Memory B cell (primary cell): ENCODE data around the gene CREB1.

ENCODE experiments used
- ATAC-seq: fragments of 150-1000 bp; cut with Tn5 transposase; 2 replicates; pipeline ENCODE4 v1.10.0; 2021; ENCODE audit warnings: low read depth, mild to moderate bottlenecking, moderate library complexity
- DNase-seq, 2 donors: peaks; one replicate each; pipeline ENCODE4 v3.0.0; 2022; ENCODE audit warnings: low spot score in 2 of 2
- H3K27ac Mint-ChIP-seq: one replicate; pipeline ENCODE4 v1.8.0; 2022; ENCODE audit warnings: mild to moderate bottlenecking, moderate library complexity, mixed read lengths
- H3K27me3 Mint-ChIP-seq: one replicate; pipeline ENCODE4 v1.8.0; 2022; ENCODE audit warnings: mixed read lengths
- H3K36me3 Mint-ChIP-seq: one replicate; pipeline ENCODE4 v1.8.0; 2022; ENCODE audit warnings: mild to moderate bottlenecking, mixed read lengths
- H3K4me1 Mint-ChIP-seq: one replicate; pipeline ENCODE4 v1.8.0; 2022; ENCODE audit warnings: mixed read lengths
- H3K4me3 Mint-ChIP-seq: one replicate; pipeline ENCODE4 v1.8.0; 2022; ENCODE audit warnings: mild to moderate bottlenecking, moderate library complexity, mixed read lengths
- H3K9me3 Mint-ChIP-seq: one replicate; pipeline ENCODE4 v1.8.0; 2022; ENCODE audit warnings: mixed read lengths

The CREB1 gene

DNA sequence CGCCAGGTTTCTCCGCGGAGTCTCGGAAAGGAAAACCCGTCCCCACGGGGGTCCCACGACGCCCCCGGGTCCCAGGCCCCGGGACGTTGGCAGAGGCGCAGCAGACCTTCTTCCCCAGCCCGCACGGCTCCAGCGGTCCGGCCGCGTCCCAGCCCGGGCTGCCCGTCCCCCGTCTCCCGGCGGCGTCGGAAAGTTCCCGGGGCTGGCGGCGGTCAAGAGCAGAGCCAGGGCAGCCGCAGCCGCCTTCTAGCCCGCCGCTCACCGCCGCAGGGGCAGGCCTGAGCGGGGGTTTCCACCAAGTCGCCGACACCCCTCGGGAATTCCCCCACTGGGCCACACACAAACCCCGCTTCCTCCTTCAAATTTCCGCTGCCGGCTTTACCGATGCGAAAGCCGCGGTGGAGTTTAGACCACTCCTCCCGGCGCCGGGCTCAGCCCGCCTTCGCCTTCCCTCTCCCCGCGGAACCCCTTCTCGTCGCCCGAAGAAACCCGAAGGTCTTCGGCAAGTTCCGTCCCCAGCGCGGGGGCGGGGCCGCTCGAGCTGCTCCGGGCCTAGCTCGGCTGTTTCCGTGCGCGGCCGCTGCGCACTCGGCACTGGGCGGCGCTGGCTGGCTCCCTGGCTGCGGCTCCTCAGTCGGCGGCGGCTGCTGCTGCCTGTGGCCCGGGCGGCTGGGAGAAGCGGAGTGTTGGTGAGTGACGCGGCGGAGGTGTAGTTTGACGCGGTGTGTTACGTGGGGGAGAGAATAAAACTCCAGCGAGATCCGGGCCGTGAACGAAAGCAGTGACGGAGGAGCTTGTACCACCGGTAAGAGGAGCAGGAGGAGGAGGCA lies at the start of gene CREB1:
TSS of gene CREB1 (plus strand) at position 633 of the 830 bp plus-strand sequence. CDS start 25,674 bp downstream, outside the sequence.
- Mint-ChIP-seq H3K4me1 (peaks cover 35% of the 10 kb centered on the region), H3K4me3 (peak within 1 kb of the TSS; percentile 96), H3K27ac (peak within 1 kb of the TSS; percentile 99), H3K36me3 (peaks cover 5% of the 10 kb centered on the region), H3K27me3 (no peaks in the 10 kb centered on the region), H3K9me3 (no peaks in the 10 kb centered on the region)
- DNase-seq: peak; percentile 100
- ATAC-seq: peak; percentile 73

DNA sequence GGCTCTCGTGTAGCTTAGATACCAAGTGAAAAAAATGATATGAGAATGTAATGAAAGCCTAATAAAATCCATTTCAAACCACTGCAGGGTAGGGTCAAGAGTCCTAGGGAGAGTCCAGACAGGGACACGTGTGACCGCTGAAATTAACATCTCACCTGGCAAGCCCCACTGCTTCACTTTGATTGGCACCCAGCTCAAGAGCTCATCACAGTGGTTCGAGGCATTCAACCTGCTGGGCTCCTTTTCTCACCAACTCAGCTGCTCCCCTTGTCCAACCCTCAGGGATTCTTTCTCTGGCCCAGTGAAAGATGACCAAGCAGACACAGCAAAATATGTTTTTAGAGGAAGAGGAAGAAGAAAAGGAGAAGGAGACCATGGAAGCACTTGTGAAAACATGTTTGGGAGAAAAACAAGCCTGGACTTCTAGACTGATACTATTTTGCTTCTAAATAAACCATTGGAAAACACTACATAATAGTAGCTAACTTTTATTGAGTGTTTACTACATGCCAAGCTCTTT lies 49.2 kb upstream of the CREB1 start:
- DNase-seq (no peak), ATAC-seq (no peak)
- no peaks in the 10 kb centered on the region for H3K9me3 Mint-ChIP-seq
- no peaks in the 10 kb centered on the region for H3K36me3 Mint-ChIP-seq
- no peaks in the 10 kb centered on the region for H3K27me3 Mint-ChIP-seq
- H3K4me3 Mint-ChIP-seq: no peak overlapping the region
- H3K27ac Mint-ChIP-seq: no peak overlapping the region
- H3K4me1 Mint-ChIP-seq: peaks cover 5% of the 10 kb centered on the region

DNA sequence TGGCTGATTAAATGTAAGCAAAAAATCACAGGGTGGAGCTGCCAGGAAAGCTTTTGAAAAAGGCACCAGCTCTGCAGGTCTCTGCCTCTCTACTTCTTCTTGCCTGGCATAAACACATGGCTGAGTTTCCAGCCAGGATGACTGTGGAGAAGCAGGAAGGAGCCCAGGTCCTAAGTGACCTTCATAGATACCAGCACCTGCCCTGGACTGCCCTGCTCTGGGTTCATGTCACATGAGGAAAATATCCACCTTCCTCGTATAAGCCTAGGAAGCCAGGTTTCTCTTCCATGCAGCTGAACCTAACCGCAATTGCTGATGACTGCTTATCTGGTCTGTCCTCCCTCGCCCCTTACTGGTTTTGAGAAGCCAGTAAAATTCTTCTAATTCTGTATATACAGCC lies 47.8 kb upstream of the CREB1 start:
- DNase-seq (no peak), ATAC-seq (no peak)
- Mint-ChIP-seq H3K4me1 (peaks cover 8% of the 10 kb centered on the region), H3K27ac (no peak overlapping the region), H3K27me3 (no peaks in the 10 kb centered on the region), H3K4me3 (no peak overlapping the region), H3K36me3 (no peaks in the 10 kb centered on the region), H3K9me3 (no peaks in the 10 kb centered on the region)

DNA sequence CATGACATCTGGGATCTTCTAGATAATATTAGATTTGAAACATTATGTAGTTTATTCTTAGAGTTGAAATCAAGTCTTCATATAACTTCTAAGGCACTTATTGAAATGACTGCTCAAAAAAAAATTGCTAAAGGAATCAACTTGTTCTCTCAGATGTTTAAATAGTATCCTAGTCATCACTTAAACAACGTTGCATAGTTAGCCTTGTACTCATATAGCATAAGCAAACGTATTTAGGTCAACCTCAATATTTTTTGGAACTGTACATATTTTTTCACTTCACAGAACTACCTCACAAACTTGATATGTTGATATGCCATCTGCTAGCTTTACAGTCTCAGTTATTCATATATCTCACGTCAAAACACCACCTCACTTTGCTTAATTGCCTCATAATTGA lies 47.1 kb upstream of the CREB1 start:
- Mint-ChIP-seq H3K36me3 (no peaks in the 10 kb centered on the region), H3K27me3 (no peaks in the 10 kb centered on the region), H3K27ac (no peak overlapping the region), H3K4me1 (peaks cover 8% of the 10 kb centered on the region), H3K9me3 (no peaks in the 10 kb centered on the region), H3K4me3 (no peak overlapping the region)
- no peak for ATAC-seq
- no peak for DNase-seq

DNA sequence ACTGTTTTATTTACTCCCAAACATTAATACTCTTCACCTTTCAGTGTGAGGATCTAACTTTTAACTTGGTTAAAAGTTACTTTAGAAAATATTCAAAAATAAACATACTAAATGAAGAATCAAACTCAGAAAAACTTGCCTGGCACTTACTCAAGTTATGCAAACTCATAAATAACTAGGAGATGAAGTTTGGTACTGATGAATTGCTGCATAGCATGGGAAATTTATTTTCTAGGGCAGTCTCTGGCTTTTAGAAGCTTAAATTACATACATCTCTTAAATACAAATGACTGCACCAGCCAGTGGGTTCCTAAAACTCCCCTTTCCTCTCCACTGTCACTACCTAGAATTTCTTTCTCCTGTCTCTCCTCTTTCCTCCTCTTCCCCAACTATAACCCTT lies 46.7 kb upstream of the CREB1 start:
- Mint-ChIP-seq H3K4me3 (no peak overlapping the region), H3K9me3 (no peaks in the 10 kb centered on the region), H3K27me3 (no peaks in the 10 kb centered on the region), H3K36me3 (no peaks in the 10 kb centered on the region), H3K27ac (peak overlapping the region; percentile 17), H3K4me1 (peaks cover 8% of the 10 kb centered on the region)
- no peak for ATAC-seq
- DNase-seq: no peak

DNA sequence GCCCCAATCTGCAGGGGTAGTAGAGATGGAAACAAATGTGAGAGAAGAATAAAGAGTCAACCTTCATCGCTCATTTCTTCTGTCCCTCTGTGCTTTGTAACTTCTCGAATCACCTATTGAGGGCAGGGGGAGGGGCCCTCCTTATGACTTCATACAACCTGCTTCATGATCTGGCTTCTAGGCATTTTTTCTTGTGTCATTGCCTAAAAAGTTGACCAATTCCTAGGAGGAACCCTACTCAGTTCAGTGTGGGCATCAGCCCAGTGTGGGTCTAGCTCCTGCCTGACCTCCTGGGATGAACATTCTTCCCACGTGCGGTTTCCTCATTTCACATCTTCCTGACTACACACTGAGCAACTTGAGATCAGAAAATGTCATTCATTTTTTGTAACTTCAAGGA lies 46.3 kb upstream of the CREB1 start:
- Mint-ChIP-seq H3K27me3 (no peaks in the 10 kb centered on the region), H3K27ac (peak overlapping the region; percentile 17)
- ATAC-seq: no peak

DNA sequence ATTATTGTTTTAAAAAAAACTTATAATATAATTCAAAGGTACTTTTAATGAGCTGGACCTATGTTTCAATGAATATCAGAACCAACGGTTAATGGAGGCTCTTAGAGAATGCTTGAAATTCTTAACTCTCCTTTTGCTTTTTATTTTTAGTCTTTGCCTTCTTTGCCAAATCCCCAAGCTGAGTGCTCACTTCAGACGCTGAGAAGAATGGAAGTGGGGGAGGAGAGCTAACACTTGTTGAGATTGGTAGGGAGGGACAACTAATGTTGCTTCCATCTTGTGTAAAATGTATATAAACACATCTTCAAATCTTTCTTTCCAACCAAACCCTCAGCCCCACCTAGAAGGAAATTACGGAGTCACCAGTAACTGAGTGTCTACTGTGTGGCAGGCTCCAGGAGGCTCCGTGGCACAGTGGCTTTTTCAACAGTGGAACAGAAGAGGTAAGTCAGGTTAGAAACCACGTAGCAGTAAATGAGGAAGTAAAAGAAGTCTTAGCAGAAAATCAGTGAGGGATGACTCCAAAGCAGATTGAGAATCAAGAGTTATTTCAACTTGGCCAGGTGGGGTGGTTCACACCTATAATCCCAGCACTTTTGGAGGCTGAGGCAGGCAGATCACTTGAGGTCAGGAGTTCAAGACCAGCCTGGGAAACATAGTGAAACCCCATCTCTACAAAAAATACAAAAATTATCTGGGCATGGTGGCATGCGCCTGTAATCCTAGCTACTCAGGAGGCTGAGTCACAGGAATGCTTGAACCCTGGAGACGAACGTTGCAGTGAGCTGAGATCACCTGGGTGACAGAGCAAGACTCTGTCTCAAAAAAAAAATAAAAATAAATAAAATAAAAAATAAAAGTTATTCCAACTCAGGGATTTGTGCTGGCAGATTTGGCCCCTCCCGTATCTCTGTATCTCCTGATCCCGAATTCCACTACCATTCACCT lies 45.0 kb upstream of the CREB1 start:
- H3K4me1 Mint-ChIP-seq: peaks cover 8% of the 10 kb centered on the region
- no peaks in the 10 kb centered on the region for H3K27me3 Mint-ChIP-seq
- DNase-seq (peak in 1 of 2 donors; percentile 47), ATAC-seq (peak; percentile 96)
- no peaks in the 10 kb centered on the region for H3K9me3 Mint-ChIP-seq
- no peak overlapping the region for H3K27ac Mint-ChIP-seq
- H3K36me3 Mint-ChIP-seq: no peaks in the 10 kb centered on the region
- H3K4me3 Mint-ChIP-seq: no peak overlapping the region

More for the DNA sequence above, 46.3 kb upstream of the CREB1 start:
- Mint-ChIP-seq H3K9me3 (no peaks in the 10 kb centered on the region), H3K4me3 (no peak overlapping the region), H3K36me3 (no peaks in the 10 kb centered on the region), H3K4me1 (peaks cover 8% of the 10 kb centered on the region)
- no peak for DNase-seq

DNA sequence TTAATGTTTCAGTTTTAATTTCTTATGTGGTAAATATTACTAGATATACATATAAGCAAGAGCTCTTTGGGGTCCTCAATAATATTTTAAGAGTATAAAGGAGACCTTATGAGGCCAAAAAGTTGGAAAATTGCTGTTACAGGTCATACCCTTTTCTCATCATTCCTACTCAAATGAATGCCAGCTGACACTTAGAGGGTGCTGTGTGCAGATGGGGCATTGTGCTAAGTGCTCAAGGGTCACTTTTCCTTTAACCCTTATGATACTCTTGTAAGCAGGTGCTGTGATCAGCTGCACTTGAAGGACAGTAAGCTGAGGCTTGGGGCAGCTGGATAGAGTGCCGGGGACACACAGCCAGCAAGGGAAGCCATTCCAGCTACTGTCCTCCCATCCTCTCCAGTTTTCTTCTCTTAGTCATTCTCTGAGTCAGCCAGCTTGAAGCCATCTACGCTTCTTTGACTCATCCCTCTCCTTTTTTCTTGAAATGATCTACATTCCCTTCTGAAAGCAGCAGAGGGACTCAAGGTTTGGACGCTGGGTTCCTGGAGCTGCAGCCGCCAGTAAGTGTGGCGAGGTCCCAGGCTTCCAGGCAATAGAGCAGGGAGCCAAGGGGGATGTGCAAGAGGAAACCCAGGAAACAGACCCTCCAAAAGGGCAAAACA lies 42.0 kb upstream of the CREB1 start:
- Mint-ChIP-seq H3K9me3 (no peaks in the 10 kb centered on the region), H3K36me3 (no peaks in the 10 kb centered on the region), H3K27ac (no peak overlapping the region), H3K4me3 (no peak overlapping the region), H3K4me1 (peaks cover 10% of the 10 kb centered on the region), H3K27me3 (no peaks in the 10 kb centered on the region)
- ATAC-seq: no peak
- DNase-seq: no peak

DNA sequence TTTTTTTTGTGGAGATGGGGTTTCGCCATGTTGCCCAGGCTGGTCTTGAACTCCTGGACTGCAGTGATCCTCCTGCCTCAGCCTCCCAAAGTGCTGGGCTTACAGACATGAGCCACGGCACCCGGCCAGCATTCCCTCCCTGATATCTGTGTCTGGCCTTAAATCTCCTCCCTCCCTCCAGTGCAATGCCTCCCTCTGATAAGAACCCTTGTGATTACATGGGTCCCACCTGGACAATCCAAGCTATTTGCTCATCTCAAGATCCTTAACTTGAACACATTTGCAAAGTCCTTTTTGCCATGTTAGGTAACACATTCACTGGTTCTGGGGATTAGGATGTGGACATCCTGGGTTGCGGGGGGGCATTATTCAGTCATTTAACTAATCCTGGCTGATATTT lies 40.5 kb upstream of the CREB1 start:
- ATAC-seq (no peak), DNase-seq (no peak)
- Mint-ChIP-seq H3K27me3 (no peaks in the 10 kb centered on the region), H3K36me3 (no peaks in the 10 kb centered on the region), H3K4me3 (no peak overlapping the region), H3K4me1 (peaks cover 15% of the 10 kb centered on the region), H3K9me3 (no peaks in the 10 kb centered on the region), H3K27ac (no peak overlapping the region)

DNA sequence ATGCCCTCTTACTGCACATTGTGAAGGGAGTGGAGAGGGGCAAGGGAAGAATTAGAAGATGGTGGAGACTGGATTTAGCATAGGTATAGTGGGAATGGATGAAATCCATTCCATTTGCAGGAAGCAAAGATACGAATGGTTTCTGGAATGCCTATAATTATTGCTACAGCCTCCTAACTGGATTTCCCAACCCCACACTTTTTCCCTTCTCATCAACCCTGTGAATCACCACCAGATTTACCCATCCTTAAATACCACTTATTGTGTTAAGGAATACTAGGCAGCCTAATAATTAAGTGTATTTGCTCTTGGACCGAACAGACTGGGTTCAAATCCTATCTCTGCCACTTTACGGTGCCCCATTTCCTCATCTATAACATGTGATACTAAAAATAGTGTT lies 39.3 kb upstream of the CREB1 start:
- no peak for ATAC-seq
- no peak for DNase-seq
- Mint-ChIP-seq H3K4me1 (peaks cover 10% of the 10 kb centered on the region), H3K36me3 (no peaks in the 10 kb centered on the region), H3K4me3 (no peak overlapping the region), H3K27me3 (no peaks in the 10 kb centered on the region), H3K9me3 (no peaks in the 10 kb centered on the region), H3K27ac (no peak overlapping the region)

DNA sequence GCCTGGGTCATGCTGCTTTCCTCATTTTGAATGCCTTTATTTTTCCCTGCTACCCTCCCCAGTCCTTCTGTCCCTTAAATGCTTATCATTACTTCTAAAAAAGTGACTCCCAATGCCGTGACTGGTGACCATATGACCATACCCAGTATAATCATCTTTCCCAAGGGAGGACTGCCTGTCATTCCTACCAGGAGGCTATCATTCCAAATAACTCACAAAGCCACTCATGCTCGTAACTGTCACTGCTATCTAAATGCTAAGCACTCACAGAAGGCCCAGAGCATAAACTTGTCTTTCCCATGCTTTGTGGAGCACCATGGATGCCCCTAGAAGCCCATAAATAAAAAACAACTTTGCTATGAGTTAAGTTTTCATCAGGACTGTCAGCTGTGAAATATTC lies 38.7 kb upstream of the CREB1 start:
- Mint-ChIP-seq H3K36me3 (no peaks in the 10 kb centered on the region), H3K27ac (no peak overlapping the region), H3K4me3 (no peak overlapping the region), H3K9me3 (no peaks in the 10 kb centered on the region), H3K27me3 (no peaks in the 10 kb centered on the region), H3K4me1 (peaks cover 7% of the 10 kb centered on the region)
- DNase-seq (no peak), ATAC-seq (no peak)

DNA sequence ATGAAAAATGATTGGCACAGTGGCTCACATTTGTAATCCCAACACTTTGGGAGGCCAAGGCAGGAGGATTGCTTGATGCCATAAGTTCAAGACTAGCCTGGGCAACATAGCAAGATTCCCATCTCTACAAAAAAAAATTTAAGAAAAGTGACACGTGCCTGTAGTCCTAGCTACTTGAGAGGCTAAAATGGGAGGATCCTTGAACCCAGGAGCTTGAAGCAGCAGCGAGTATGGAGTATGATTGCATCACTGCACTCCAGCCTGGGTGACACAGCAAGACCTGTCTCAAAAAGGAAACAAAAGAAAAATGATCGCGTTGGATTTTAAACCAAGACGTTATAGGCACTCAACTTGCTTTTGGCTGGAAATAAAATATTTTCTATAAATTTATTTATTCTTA lies 37.8 kb upstream of the CREB1 start:
- H3K4me1 Mint-ChIP-seq: peaks cover 7% of the 10 kb centered on the region
- no peak overlapping the region for H3K27ac Mint-ChIP-seq
- H3K27me3 Mint-ChIP-seq: no peaks in the 10 kb centered on the region
- ATAC-seq (no peak), DNase-seq (no peak)
- no peaks in the 10 kb centered on the region for H3K36me3 Mint-ChIP-seq
- H3K9me3 Mint-ChIP-seq: no peaks in the 10 kb centered on the region
- H3K4me3 Mint-ChIP-seq: no peak overlapping the region

DNA sequence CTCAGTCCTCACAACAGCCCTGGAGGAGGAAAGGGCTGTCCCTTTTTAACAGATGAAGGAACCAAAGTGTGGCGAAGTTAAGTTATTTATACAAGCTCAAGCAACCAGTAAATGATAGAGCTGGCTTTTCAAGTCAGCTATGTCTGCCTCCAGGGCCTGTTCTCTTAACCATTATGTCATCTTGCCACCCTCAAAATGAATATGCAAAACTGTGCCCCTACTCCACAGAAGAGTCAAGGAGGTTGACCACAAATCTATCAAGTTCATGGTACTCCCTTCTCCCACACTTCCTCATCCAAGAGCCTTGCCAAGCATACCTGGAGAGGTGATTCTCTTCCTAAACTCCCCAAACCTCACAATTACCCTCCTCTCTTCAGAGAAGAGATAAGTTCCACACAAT lies 37.3 kb upstream of the CREB1 start:
- Mint-ChIP-seq H3K4me1 (peaks cover 7% of the 10 kb centered on the region), H3K36me3 (no peaks in the 10 kb centered on the region), H3K4me3 (no peak overlapping the region), H3K27ac (no peak overlapping the region), H3K9me3 (no peaks in the 10 kb centered on the region), H3K27me3 (no peaks in the 10 kb centered on the region)
- ATAC-seq: no peak
- DNase-seq: no peak

DNA sequence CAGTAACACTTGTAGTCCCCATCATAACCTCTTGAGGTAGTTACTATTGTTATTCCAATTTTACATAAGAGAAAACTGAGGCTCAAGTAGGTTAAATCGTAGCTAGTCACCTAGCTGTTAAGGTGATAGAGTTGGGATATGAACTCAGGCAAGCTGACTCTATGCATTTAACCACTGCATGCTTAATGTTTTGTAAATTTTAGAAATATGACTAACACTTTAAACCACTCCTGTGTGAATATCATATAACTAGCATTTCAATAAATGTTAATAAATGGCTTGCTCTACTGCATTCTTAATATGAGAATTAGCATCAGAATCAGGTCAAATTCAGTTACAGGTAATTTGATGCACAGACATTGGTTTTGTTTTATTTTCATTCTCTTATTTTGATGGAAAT lies 35.6 kb upstream of the CREB1 start:
- peaks cover 12% of the 10 kb centered on the region for H3K4me1 Mint-ChIP-seq
- no peak overlapping the region for H3K4me3 Mint-ChIP-seq
- ATAC-seq (no peak), DNase-seq (no peak)
- no peaks in the 10 kb centered on the region for H3K27me3 Mint-ChIP-seq
- H3K9me3 Mint-ChIP-seq: no peaks in the 10 kb centered on the region
- H3K36me3 Mint-ChIP-seq: peaks cover 2% of the 10 kb centered on the region
- H3K27ac Mint-ChIP-seq: peak overlapping the region; percentile 17
